ENCODE measurements around the gene RAB41. TPM values are rescaled to one million over a fixed set of nuclear protein-coding genes. Genes with fewer than 3 reads are reported as not detected.

Gene RAB41
- total and polyA plus RNA-seq, 2 of the 13 experiments (the other 11 are each of a cell fraction or from before 2014, with no cell fraction given) = not detected

DNA sequence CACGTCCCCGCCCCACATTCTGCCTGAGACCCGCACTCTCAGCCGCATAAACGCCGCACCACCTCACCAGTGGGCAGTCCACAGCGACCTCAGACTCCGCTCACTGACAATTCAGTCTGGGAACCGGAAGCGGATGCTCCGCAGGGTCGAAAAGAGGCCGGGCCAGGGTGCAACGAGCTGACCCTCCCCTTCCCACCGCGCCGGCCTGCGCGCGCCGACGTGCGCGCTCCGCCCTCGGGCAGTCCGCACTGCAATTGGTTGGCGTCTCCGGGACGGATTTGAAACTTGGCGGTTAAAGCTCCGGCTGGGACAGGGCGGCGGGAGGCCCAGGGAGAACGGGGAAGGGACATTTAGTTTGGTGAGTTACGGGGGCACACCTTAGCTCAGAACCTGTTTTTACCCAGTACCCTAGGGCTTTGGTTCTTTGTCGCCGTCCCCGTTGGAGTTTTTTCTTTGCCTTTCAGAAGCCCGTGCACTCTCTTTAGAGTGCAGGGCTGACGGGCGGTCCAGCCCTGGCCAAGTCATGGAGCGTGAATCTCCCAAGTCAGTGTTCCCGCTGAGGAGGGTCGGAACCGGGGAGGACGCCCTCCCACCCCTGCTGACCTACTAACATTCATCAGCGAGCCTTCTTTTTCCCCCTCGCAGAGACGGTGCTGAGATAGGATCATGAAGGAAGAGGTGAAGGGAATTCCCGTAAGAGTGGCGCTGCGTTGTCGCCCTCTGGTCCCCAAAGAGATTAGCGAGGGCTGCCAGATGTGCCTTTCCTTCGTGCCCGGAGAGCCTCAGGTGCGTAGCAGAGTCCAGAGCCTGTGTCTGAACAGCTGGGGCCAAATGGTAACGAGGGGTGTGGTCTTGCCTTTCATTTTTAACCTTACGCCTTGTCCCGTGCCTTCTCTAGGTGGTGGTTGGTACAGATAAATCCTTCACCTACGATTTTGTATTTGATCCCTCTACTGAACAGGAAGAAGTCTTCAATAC, 8.1 kb downstream of the RAB41 start, which contains the start of the genes KIF4A and PDZD11 (continued):
- TF ChIP-seq NR2F6 (IDR thresholded peaks at IDR 0.05) = no peak
- no peak for TF ChIP-seq NR2F6 (CRISPR knock-in tag; IDR thresholded peaks at IDR 0.05)
- peak; percentile 96 for TF ChIP-seq NR2C2 (CRISPR knock-in tag; IDR thresholded peaks at IDR 0.05; ENCODE audit: borderline replicate concordance)
- TF ChIP-seq SMARCC2 (IDR thresholded peaks at IDR 0.05) = no peak

DNA sequence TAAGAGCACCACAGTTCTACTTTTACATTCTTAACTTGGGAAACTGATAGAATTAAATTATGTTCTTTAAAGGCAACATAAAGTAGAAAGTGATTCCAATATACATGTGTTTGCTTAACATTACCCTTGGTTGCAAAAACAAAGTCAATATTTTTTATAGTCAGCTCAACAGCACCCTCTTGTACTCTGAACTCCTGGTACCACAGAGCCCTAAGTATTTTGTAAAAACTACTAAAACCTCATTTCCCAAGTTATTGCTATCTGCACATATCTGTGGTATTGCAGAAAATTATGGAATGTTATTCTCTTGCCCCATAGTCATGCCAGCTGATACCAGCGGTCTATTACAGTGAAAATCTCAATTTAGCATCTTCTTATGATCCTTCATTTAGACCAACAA, 10.8 kb downstream of the RAB41 start:
- ATAC-seq (no peak), FAIRE-seq (no peak), DNase-seq (ENCODE audit: low spot score) (peak; percentile 3)
- no peaks in the 10 kb centered on the region for H4K20me1 ChIP-seq (ENCODE audit: insufficient read depth, low read length)
- H3K9me3 ChIP-seq (ENCODE audit: low read length) = no peaks in the 10 kb centered on the region
- H3K27ac ChIP-seq (ENCODE audit: extremely low read length, insufficient read depth, low read length) = peak overlapping the region; percentile 13
- no peaks in the 10 kb centered on the region; a peak in 1 of 5 replicates for H3K27me3 ChIP-seq (ENCODE audit: control insufficient read depth in 1 of 2, insufficient read depth in 2 of 2, low read length in 2 of 2)
- no peak overlapping the region for H3K9ac ChIP-seq (ENCODE audit: insufficient read depth, low read depth, low read length)
- H2AFZ ChIP-seq (ENCODE audit: low read length) = no peak overlapping the region
- H3K79me2 ChIP-seq (ENCODE audit: insufficient read depth, low read length) = peaks cover 15% of the 10 kb centered on the region
- no TSS peak for BruUV-seq (replicated peaks)
- WGBS (ENCODE audit: low lambda C conversion rate) = 0% methylated on average over 1 of the region's 1 CpG
- ChIA-PET POLR2A (no interaction called here), CTCF (ENCODE audit: low intra/inter-chr PET ratio, low total read pairs) (no interaction called here)
- intact Hi-C loops (cut with micrococcal nuclease; ENCODE audit: unreplicated experiment) (loop anchor here (5.0 kb wide), 1 partner anchor 140 kb away; no protein-coding TSS in a partner anchor), in situ Hi-C loops (cut with HindIII; ENCODE audit: extremely low pct_ligation_motif_present, low pct_unique_long_range_greater_than_20kb) (no loop called here)
- peak overlapping the region; percentile 49 for H3K4me2 ChIP-seq (ENCODE audit: low read depth, low read length)
- peak overlapping the region in 1 of 3 experiments; percentile 10; a peak in 1 of 6 replicates for H3K4me3 ChIP-seq (replicated peaks in 1 of 3; ENCODE audit: insufficient read depth in 1 of 3, low read depth in 2 of 3, low read length in 3 of 3)
- no peak for TF ChIP-seq ZFY (CRISPR knock-in tag; IDR thresholded peaks at IDR 0.05)
- no peak for TF ChIP-seq TEAD2 (CRISPR knock-in tag; IDR thresholded peaks at IDR 0.05)
- TF ChIP-seq, protein P1, sequence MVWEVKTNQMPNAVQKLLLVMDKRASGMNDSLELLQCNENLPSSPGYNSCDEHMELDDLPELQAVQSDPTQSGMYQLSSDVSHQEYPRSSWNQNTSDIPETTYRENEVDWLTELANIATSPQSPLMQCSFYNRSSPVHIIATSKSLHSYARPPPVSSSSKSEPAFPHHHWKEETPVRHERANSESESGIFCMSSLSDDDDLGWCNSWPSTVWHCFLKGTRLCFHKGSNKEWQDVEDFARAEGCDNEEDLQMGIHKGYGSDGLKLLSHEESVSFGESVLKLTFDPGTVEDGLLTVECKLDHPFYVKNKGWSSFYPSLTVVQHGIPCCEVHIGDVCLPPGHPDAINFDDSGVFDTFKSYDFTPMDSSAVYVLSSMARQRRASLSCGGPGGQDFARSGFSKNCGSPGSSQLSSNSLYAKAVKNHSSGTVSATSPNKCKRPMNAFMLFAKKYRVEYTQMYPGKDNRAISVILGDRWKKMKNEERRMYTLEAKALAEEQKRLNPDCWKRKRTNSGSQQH (CRISPR knock-in tag; IDR thresholded peaks at IDR 0.05; ENCODE audit: low read depth) = no peak
- TF ChIP-seq ZMYM4 (CRISPR knock-in tag; IDR thresholded peaks at IDR 0.05) = no peak
- TF ChIP-seq PCBP2 (optimal IDR thresholded peaks at IDR 0.05; ENCODE audit: low read depth, low read length, poor library complexity, severe bottlenecking) = no peak
- TF ChIP-seq ZFP1 (CRISPR knock-in tag; IDR thresholded peaks at IDR 0.05) = peak; percentile 69; the same call in 1 of the 2 replicates
- H3K36me3 ChIP-seq (replicated peaks in 1 of 2; ENCODE audit: control insufficient read depth in 1 of 2, insufficient read depth in 2 of 2, low read length in 2 of 2) = peaks cover 0 to 5% of the 10 kb centered on the region in 2 experiments; a peak in 2 of 5 replicates
- H3K4me1 ChIP-seq (ENCODE audit: insufficient read depth, low read length) = peaks cover 23% of the 10 kb centered on the region
